Measurements from ENCODE around the gene COBLL1. TPM values are rescaled to one million over a fixed set of nuclear protein-coding genes. Genes with fewer than 3 reads are reported as not detected.

The COBLL1 gene
- total and polyA plus RNA-seq, 3 experiments from 2014 or later, result not detected

GRCh38 chr2:164792316-164793170 lies 49.1 kb downstream of the COBLL1 start:
- POLR2A ChIA-PET, result no interaction called here
- Histone ChIP-seq H3K36me3 (ENCODE audit: insufficient read depth, low read length) (no peaks in the 10 kb centered on the region), H3K4me3 (ENCODE audit: low read length) (no peak overlapping the region), H3K4me1 (ENCODE audit: insufficient read depth, low read length) (no peaks in the 10 kb centered on the region), H3K9me3 (ENCODE audit: low read length) (no peaks in the 10 kb centered on the region), H3K27ac (ENCODE audit: low read depth, low read length) (no peak overlapping the region), H3K27me3 (ENCODE audit: insufficient read depth, low read length, poor library complexity, severe bottlenecking) (no peaks in the 10 kb centered on the region)
- Mint-ChIP-seq H3K4me3 (no peak overlapping the region), H3K36me3 (no peaks in the 10 kb centered on the region), H3K27ac (no peak overlapping the region), H3K9me3 (peaks cover 0 to 9% (median 2%) of the 10 kb centered on the region in 5 donors), H3K4me1 (no peaks in the 10 kb centered on the region), H3K27me3 (no peaks in the 10 kb centered on the region)
- CTCF ChIA-PET, result no interaction called here
- DNase-seq, result no peak

GRCh38 chr2:164789968-164790367 lies 51.7 kb downstream of the COBLL1 start:
- Mint-ChIP-seq H3K36me3 (no peaks in the 10 kb centered on the region), H3K9me3 (peaks cover 0 to 8% (median 1%) of the 10 kb centered on the region in 5 donors), H3K4me3 (no peak overlapping the region), H3K27ac (no peak overlapping the region), H3K27me3 (no peaks in the 10 kb centered on the region), H3K4me1 (no peaks in the 10 kb centered on the region)
- H3K4me3 ChIP-seq (ENCODE audit: low read length), result no peak overlapping the region
- no peaks in the 10 kb centered on the region for H3K9me3 ChIP-seq (ENCODE audit: low read length)
- ChIA-PET CTCF (no interaction called here), POLR2A (no interaction called here)
- DNase-seq, result no peak
- H3K27me3 ChIP-seq (ENCODE audit: insufficient read depth, low read length, poor library complexity, severe bottlenecking), result no peaks in the 10 kb centered on the region
- no peaks in the 10 kb centered on the region for H3K36me3 ChIP-seq (ENCODE audit: insufficient read depth, low read length)
- no peak overlapping the region for H3K27ac ChIP-seq (ENCODE audit: low read depth, low read length)
- no peaks in the 10 kb centered on the region for H3K4me1 ChIP-seq (ENCODE audit: insufficient read depth, low read length)

DNA sequence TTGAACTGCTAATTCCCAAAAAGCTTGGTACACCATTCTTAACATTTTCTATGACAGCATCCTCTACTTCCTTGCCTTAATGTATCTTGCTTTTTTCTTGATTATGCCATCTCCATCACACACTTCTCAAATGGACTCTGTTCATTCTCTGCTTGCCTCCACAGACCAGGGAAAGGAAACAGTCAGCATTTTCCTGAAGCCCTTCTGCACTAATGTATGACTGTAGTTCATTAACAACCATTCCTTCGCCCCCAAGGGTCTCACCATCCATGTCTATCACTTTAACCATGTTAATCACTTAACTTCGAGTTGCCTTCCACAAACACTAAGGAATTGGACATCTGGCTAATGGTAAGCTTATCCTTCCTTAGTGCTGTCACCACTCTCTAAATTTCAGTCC lies 54.8 kb downstream of the COBLL1 start:
- no peaks in the 10 kb centered on the region for H3K36me3 Mint-ChIP-seq
- Histone ChIP-seq H3K4me3 (ENCODE audit: low read length) (no peak overlapping the region), H3K27me3 (ENCODE audit: insufficient read depth, low read length, poor library complexity, severe bottlenecking) (no peaks in the 10 kb centered on the region), H3K36me3 (ENCODE audit: insufficient read depth, low read length) (no peaks in the 10 kb centered on the region), H3K4me1 (ENCODE audit: insufficient read depth, low read length) (no peaks in the 10 kb centered on the region), H3K9me3 (ENCODE audit: low read length) (no peaks in the 10 kb centered on the region), H3K27ac (ENCODE audit: low read depth, low read length) (no peak overlapping the region)
- peaks cover 0 to 8% (median 1%) of the 10 kb centered on the region in 5 donors for H3K9me3 Mint-ChIP-seq
- no peaks in the 10 kb centered on the region for H3K27me3 Mint-ChIP-seq
- CTCF ChIA-PET, result no interaction called here
- no peak for DNase-seq
- no peak overlapping the region for H3K4me3 Mint-ChIP-seq
- POLR2A ChIA-PET, result no interaction called here
- no peaks in the 10 kb centered on the region for H3K4me1 Mint-ChIP-seq
- H3K27ac Mint-ChIP-seq, result no peak overlapping the region

GRCh38 chr2:164785457-164785856 lies 56.2 kb downstream of the COBLL1 start:
- Mint-ChIP-seq H3K4me1 (no peaks in the 10 kb centered on the region), H3K27ac (no peak overlapping the region), H3K36me3 (no peaks in the 10 kb centered on the region), H3K9me3 (peaks cover 0 to 8% (median 0%) of the 10 kb centered on the region in 5 donors), H3K27me3 (no peaks in the 10 kb centered on the region), H3K4me3 (no peak overlapping the region)
- no peaks in the 10 kb centered on the region for H3K4me1 ChIP-seq (ENCODE audit: insufficient read depth, low read length)
- DNase-seq, result no peak
- H3K9me3 ChIP-seq (ENCODE audit: low read length), result no peaks in the 10 kb centered on the region
- H3K4me3 ChIP-seq (ENCODE audit: low read length), result no peak overlapping the region
- CTCF ChIA-PET, result no interaction called here
- H3K27ac ChIP-seq (ENCODE audit: low read depth, low read length), result no peak overlapping the region
- POLR2A ChIA-PET, result no interaction called here
- no peaks in the 10 kb centered on the region for H3K27me3 ChIP-seq (ENCODE audit: insufficient read depth, low read length, poor library complexity, severe bottlenecking)
- H3K36me3 ChIP-seq (ENCODE audit: insufficient read depth, low read length), result no peaks in the 10 kb centered on the region

DNA sequence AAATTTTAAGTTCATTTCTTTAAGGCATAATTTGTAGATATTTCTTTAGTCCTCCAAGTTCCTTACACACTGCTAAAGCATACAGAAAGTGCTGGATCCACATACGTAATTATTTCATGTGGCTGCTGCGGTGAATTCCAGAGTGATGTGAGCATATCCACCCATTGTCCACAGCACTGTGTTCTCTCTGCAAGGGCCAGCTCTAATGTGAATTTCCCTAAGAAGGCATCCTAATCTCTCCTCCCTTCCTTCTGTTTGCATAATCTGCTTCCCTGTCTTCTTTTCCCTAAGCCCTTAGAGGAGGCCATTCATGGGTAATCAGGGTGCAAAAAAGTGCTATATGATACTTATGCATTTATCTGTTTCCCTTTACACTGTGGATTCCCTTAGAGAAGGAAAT lies 57.2 kb downstream of the COBLL1 start:
- no peaks in the 10 kb centered on the region for H3K4me1 ChIP-seq (ENCODE audit: insufficient read depth, low read length)
- no peak overlapping the region for H3K27ac Mint-ChIP-seq
- H3K27me3 Mint-ChIP-seq, result no peaks in the 10 kb centered on the region
- no peak overlapping the region for H3K27ac ChIP-seq (ENCODE audit: low read depth, low read length)
- H3K27me3 ChIP-seq (ENCODE audit: insufficient read depth, low read length, poor library complexity, severe bottlenecking), result no peaks in the 10 kb centered on the region
- DNase-seq, result no peak
- H3K36me3 ChIP-seq (ENCODE audit: insufficient read depth, low read length), result no peaks in the 10 kb centered on the region
- no peaks in the 10 kb centered on the region for H3K9me3 ChIP-seq (ENCODE audit: low read length)
- POLR2A ChIA-PET, result no interaction called here
- no peaks in the 10 kb centered on the region for H3K4me1 Mint-ChIP-seq
- H3K4me3 Mint-ChIP-seq, result no peak overlapping the region
- CTCF ChIA-PET, result no interaction called here
- H3K36me3 Mint-ChIP-seq, result no peaks in the 10 kb centered on the region
- peaks cover 0 to 8% (median 0%) of the 10 kb centered on the region in 5 donors for H3K9me3 Mint-ChIP-seq
- H3K4me3 ChIP-seq (ENCODE audit: low read length), result no peak overlapping the region

DNA sequence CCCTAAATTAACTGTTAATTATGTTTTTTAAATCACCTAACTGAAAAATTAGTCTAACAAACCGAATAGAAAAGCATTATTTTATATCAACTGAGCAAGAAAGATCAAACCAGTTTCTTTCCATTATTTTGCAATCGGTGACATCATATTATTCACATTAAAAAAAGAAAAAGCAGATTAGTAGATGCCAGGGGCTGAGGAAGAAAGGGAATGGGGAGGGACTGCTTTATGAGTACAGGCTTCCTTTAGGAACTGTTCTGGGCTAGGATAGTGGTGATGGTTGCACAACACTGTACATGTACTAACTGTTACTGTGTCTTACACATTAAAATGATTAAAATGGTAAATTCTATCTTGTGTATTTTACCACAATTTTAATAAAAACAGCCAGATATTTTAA lies 59.3 kb downstream of the COBLL1 start:
- ChIA-PET CTCF (no interaction called here), POLR2A (no interaction called here)
- H3K9me3 ChIP-seq (ENCODE audit: low read length), result no peaks in the 10 kb centered on the region
- H3K4me1 ChIP-seq (ENCODE audit: insufficient read depth, low read length), result no peaks in the 10 kb centered on the region
- no peak for DNase-seq
- Mint-ChIP-seq H3K9me3 (peaks cover 0 to 6% (median 3%) of the 10 kb centered on the region in 5 donors), H3K27me3 (no peaks in the 10 kb centered on the region), H3K36me3 (no peaks in the 10 kb centered on the region), H3K4me1 (no peaks in the 10 kb centered on the region), H3K27ac (no peak overlapping the region), H3K4me3 (no peak overlapping the region)
- no peak overlapping the region for H3K4me3 ChIP-seq (ENCODE audit: low read length)
- H3K27me3 ChIP-seq (ENCODE audit: insufficient read depth, low read length, poor library complexity, severe bottlenecking), result no peaks in the 10 kb centered on the region
- no peak overlapping the region for H3K27ac ChIP-seq (ENCODE audit: low read depth, low read length)
- H3K36me3 ChIP-seq (ENCODE audit: insufficient read depth, low read length), result no peaks in the 10 kb centered on the region

DNA sequence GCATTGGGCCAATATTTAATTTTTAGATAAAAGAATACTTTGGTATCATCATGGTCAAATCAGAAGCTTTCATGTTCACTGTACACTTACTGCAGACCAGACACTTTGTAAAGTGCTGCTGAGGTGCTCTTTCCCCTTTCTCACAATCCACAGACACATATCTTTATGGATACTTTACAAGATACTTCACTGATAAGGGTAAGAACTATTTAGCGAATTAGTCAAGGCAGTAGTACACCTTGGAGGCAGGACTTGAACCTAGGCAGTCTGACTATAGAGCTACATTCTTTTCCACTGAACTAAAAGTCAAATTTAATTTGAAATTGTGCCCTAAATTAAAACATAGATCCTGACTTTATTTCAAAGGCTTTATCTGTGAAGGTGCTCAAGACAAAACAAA lies 60.2 kb downstream of the COBLL1 start:
- Mint-ChIP-seq H3K4me3 (no peak overlapping the region), H3K9me3 (peaks cover 0 to 4% (median 2%) of the 10 kb centered on the region in 5 donors)

DNA sequence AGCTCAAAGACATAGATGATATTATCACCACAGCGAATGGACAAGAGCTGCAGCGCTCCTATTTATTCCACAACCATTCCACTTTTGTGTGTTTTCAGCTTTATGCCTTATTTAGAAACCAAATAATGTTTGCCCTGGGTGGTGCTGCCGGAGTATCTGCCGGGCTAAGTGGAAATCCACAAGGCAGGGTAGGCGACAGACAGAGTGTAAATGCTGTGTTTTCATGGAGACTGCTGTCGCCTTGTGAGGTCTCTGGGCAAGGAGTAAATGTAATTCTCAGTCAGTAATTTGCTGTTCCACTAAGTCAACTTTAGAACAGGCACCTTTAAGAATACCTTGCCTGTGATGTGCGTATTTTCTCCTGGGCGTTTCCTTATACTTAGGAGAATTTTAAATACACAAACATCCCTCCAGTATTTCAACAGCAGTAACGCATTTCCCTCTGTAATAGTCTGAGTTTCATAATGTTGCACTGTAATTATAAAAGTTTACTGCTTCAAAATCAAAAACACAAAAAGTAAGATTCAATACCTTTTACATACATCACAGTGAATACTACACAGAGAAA lies 60.9 kb downstream of the COBLL1 start:
- ChIA-PET CTCF (no interaction called here), POLR2A (no interaction called here)
- no peak for DNase-seq
- Histone ChIP-seq H3K36me3 (ENCODE audit: insufficient read depth, low read length) (no peaks in the 10 kb centered on the region), H3K4me3 (ENCODE audit: low read length) (no peak overlapping the region), H3K27ac (ENCODE audit: low read depth, low read length) (no peak overlapping the region), H3K9me3 (ENCODE audit: low read length) (no peaks in the 10 kb centered on the region), H3K27me3 (ENCODE audit: insufficient read depth, low read length, poor library complexity, severe bottlenecking) (no peaks in the 10 kb centered on the region), H3K4me1 (ENCODE audit: insufficient read depth, low read length) (no peaks in the 10 kb centered on the region)
- Mint-ChIP-seq H3K4me3 (no peak overlapping the region), H3K36me3 (no peaks in the 10 kb centered on the region), H3K27me3 (no peaks in the 10 kb centered on the region), H3K4me1 (no peaks in the 10 kb centered on the region), H3K27ac (no peak overlapping the region), H3K9me3 (peaks cover 0 to 5% (median 4%) of the 10 kb centered on the region in 5 donors)

More for the DNA sequence above, 60.2 kb downstream of the COBLL1 start:
- Histone ChIP-seq H3K4me1 (ENCODE audit: insufficient read depth, low read length) (no peaks in the 10 kb centered on the region), H3K27ac (ENCODE audit: low read depth, low read length) (no peak overlapping the region), H3K27me3 (ENCODE audit: insufficient read depth, low read length, poor library complexity, severe bottlenecking) (no peaks in the 10 kb centered on the region), H3K36me3 (ENCODE audit: insufficient read depth, low read length) (no peaks in the 10 kb centered on the region), H3K9me3 (ENCODE audit: low read length) (no peaks in the 10 kb centered on the region), H3K4me3 (ENCODE audit: low read length) (no peak overlapping the region)
- Mint-ChIP-seq H3K36me3 (no peaks in the 10 kb centered on the region), H3K4me1 (no peaks in the 10 kb centered on the region), H3K27ac (no peak overlapping the region), H3K27me3 (no peaks in the 10 kb centered on the region)
- no peak for DNase-seq
- CTCF ChIA-PET, result no interaction called here
- POLR2A ChIA-PET, result no interaction called here

Measured in CD8-positive, alpha-beta memory T cell (primary cell).